Thoracic aorta (tissue), 2 donors: ENCODE results near the gene KASH5. TPM values are rescaled to one million over a fixed set of nuclear protein-coding genes. Genes with fewer than 3 reads are reported as not detected.

Experiments used
- ATAC-seq: fragments of 150-250 bp; one replicate; pipeline ENCODE4 v1.8.0; 2017; ENCODE audit warnings: low read depth; ENCODE audit not compliant: insufficient number of reproducible peaks, low FRiP score
- DNase-seq: peaks from one replicate; pipeline ENCODE4 v3.0.0-alpha.2; 2020; ENCODE audit warnings: low spot score
- H3K27ac ChIP-seq, 2 donors: fragments of 200-600 bp; sonication (generic); 1 replicate in 1 of 2; 2 replicates in 1 of 2; pipeline ENCODE4 v1.5.1; 2016; ENCODE audit warnings: mild to moderate bottlenecking in 2 of 2, moderate library complexity in 2 of 2
- H3K27me3 ChIP-seq: fragments of 200-600 bp; sonication (generic); replicated peaks from 2 replicates; pipeline ENCODE4 v1.6.0; 2016; ENCODE audit warnings: mild to moderate bottlenecking; ENCODE audit not compliant: insufficient read depth
- H3K36me3 ChIP-seq: fragments of 200-600 bp; sonication (generic); one replicate; pipeline ENCODE4 v1.5.1; 2016
- H3K4me1 ChIP-seq, 2 donors: fragments of 200-600 bp; sonication (generic); 1 replicate in 1 of 2; 2 replicates in 1 of 2; pipeline versions ENCODE4 v1.5.1 to v1.6.0; 2016; ENCODE audit warnings: low read depth in 2 of 2, mild to moderate bottlenecking in 1 of 2; ENCODE audit not compliant: control insufficient read depth in 1 of 2
- H3K4me3 ChIP-seq: fragments of 200-600 bp; sonication (generic); 2 replicates; pipeline ENCODE4 v1.5.1; 2016; ENCODE audit warnings: mild to moderate bottlenecking
- H3K9me3 ChIP-seq: fragments of 200-600 bp; sonication (generic); 2 replicates; pipeline ENCODE4 v1.5.1; 2016
- CTCF ChIP-seq: fragments of 200-600 bp; sonication (generic); IDR thresholded peaks from one replicate; pipeline ENCODE4 v1.5.1; 2019; ENCODE audit warnings: antibody characterized with exemption
- total RNA-seq, 2 donors: library from RNA; depleted of rRNA; stranded (reverse); fragments of >200 nt; gene quantifications; one replicate each; pipeline versions ENCODE4 v1.1.0 to v1.2.3, GENCODE V29; 2016

Gene KASH5
- total RNA-seq, 2 donors from 2014 or later: not detected

GRCh38 chr19:49383599-49383998 lies 4.5 kb upstream of the KASH5 start:
- Histone ChIP-seq H3K27ac (no peak overlapping the region), H3K36me3 (no peaks in the 10 kb centered on the region), H3K4me3 (no peak overlapping the region), H3K27me3 (no peaks in the 10 kb centered on the region), H3K4me1 (no peaks in the 10 kb centered on the region), H3K9me3 (peaks cover 13% of the 10 kb centered on the region)
- ATAC-seq (no peak), DNase-seq (no peak)
- no peak for TF ChIP-seq CTCF

- no peaks in the 10 kb centered on the region for H3K9me3 ChIP-seq
- DNase-seq: no peak
- H3K27me3 ChIP-seq: no peaks in the 10 kb centered on the region
- no peaks in the 10 kb centered on the region for H3K36me3 ChIP-seq
- ATAC-seq: no peak
- H3K27ac ChIP-seq: no peak overlapping the region
- no peak overlapping the region for H3K4me3 ChIP-seq
- no peak for TF ChIP-seq CTCF
- no peaks in the 10 kb centered on the region for H3K4me1 ChIP-seq
Measured at GRCh38 chr19:49389406-49389805, 1.4 kb downstream of the KASH5 start.

GRCh38 chr19:49390131-49390928 lies 2.3 kb downstream of the KASH5 start:
- Histone ChIP-seq H3K4me1 (no peaks in the 10 kb centered on the region), H3K4me3 (no peak overlapping the region), H3K36me3 (no peaks in the 10 kb centered on the region), H3K27me3 (no peaks in the 10 kb centered on the region), H3K27ac (no peak overlapping the region), H3K9me3 (no peaks in the 10 kb centered on the region)
- no peak for DNase-seq
- no peak for TF ChIP-seq CTCF
- ATAC-seq: no peak

- H3K36me3 ChIP-seq: no peaks in the 10 kb centered on the region
- DNase-seq: no peak
- no peaks in the 10 kb centered on the region for H3K27me3 ChIP-seq
- no peak overlapping the region for H3K27ac ChIP-seq
- H3K4me1 ChIP-seq: no peaks in the 10 kb centered on the region
- H3K4me3 ChIP-seq: no peak overlapping the region
- no peaks in the 10 kb centered on the region for H3K9me3 ChIP-seq
- ATAC-seq: no peak
- no peak for TF ChIP-seq CTCF
Measured at GRCh38 chr19:49390929-49391359, 2.9 kb downstream of the KASH5 start.

GRCh38 chr19:49391581-49392399 lies 3.7 kb downstream of the KASH5 start:
- no peaks in the 10 kb centered on the region for H3K36me3 ChIP-seq
- ATAC-seq: no peak
- no peaks in the 10 kb centered on the region for H3K4me1 ChIP-seq
- no peaks in the 10 kb centered on the region for H3K9me3 ChIP-seq
- no peaks in the 10 kb centered on the region for H3K27me3 ChIP-seq
- DNase-seq: no peak
- TF ChIP-seq CTCF: peak; percentile 69
- H3K27ac ChIP-seq: no peak overlapping the region
- H3K4me3 ChIP-seq: no peak overlapping the region
